HK-2 (cell line): Measurements from ENCODE around the gene TSNAX.
"Not testable (repeated sequence)": the region's sequence is repeated elsewhere in the genome, so short reads cannot be mapped to it uniquely, and the experiment has no call there.

Experiments
- DNase-seq: peaks from one replicate; pipeline ENCODE4 v3.0.0-alpha.2; 2018; ENCODE audit not compliant: unreplicated experiment

The TSNAX gene, protein sequence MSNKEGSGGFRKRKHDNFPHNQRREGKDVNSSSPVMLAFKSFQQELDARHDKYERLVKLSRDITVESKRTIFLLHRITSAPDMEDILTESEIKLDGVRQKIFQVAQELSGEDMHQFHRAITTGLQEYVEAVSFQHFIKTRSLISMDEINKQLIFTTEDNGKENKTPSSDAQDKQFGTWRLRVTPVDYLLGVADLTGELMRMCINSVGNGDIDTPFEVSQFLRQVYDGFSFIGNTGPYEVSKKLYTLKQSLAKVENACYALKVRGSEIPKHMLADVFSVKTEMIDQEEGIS

DNA sequence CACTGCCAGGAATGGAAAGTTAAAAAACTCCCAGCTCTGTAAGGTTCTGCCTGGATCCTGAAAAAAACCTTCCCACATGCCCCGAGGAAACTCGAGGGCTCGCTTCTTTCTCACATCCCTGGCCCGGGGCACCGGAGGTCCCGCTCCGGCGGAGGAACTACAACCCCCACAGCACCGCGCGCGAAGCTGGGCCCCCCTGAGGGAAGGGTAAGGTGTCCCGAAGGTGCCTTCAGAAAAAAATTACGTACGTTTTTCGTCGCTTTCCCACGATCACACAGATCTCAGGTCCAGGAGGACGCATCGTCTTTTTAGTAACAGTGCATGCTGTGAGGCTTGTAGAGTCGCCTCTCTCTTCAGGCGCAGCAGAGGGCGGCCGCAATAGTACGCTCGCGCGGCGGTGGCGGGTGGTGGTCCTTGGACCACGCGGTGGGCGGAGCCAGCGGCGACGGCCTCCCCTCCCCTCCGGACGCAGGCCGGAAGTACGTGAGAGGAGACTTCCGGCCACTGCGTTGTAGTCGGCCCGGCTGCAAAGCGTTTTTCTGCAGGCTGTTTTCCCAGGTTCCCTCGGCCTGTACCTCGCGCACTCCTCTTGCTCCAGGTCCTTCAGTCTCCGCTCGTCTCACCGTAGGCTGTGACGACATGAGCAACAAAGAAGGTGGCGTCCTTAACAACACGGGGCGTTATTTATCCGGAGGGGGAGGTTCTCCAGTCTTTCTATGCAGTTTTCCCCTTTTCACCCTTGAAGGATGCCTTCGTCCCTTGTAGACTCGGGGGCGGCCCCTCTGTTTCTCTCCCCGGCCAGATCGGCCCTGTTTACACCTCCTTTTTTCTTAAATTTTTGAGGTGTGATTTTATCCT lies at the start of gene TSNAX:
Gene TSNAX, plus strand, starts transcription at position 498 of the 858 bp plus-strand sequence. Its CDS starts 142 bp downstream, at position 640.
- peak; percentile 94 for DNase-seq

DNA sequence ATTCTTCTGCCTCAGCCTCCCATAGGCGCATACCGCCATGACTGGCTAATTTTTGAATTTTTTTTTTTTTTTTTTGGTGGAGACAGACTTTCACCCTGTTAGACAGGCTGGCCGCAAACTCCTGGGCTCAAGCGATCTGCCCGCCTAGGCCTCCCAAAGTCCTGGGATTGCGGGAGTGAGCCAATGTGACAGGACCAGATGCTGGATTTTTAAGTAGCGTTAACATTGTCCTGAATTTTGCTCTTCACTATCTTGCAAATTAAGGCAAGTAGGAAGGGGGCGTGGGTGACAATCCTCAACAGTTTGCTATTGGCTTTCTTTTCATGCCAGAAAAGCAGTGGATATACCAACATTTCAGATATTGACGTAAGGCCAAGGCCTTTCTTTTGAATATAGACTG lies 49.7 kb upstream of the TSNAX start:
- DNase-seq = no peak

DNA sequence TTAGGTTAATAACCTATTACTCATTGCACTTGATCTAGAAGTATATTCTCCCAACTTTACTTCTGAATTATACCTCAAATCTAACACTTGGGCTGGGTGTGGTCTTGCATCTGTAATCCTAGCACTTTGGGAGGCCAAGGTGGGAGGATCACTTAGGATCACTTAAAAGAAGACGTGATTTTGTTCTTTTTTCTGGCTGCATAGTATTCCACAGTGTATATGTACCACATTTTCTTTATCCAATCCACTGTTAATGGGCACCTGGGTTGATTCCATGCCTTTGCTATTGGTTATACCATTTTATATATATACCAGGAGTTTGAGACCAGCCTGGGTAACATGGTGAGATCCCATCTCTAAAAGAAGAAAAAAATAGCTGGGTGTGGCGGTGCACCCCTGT lies 48.5 kb upstream of the TSNAX start:
- DNase-seq = no peak

DNA sequence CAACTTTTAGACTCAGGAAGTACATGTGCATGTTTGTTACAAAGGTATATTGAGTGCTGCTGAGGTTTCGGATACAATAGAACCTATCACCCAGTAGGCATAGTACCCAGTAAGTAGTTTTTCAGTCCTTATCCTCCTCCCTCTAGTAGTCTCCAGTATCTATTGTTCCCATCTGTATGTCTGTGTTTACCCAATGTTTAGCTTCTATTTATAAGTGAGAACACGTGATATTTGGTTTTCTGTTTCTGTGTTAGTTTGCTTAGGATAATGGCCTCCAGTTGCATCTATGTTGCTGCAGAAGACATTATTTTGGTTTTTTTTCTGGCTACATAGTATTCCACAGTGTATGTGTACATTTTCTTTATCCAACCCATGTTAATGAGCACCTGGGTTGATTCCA lies 47.2 kb upstream of the TSNAX start:
- DNase-seq = no peak

DNA sequence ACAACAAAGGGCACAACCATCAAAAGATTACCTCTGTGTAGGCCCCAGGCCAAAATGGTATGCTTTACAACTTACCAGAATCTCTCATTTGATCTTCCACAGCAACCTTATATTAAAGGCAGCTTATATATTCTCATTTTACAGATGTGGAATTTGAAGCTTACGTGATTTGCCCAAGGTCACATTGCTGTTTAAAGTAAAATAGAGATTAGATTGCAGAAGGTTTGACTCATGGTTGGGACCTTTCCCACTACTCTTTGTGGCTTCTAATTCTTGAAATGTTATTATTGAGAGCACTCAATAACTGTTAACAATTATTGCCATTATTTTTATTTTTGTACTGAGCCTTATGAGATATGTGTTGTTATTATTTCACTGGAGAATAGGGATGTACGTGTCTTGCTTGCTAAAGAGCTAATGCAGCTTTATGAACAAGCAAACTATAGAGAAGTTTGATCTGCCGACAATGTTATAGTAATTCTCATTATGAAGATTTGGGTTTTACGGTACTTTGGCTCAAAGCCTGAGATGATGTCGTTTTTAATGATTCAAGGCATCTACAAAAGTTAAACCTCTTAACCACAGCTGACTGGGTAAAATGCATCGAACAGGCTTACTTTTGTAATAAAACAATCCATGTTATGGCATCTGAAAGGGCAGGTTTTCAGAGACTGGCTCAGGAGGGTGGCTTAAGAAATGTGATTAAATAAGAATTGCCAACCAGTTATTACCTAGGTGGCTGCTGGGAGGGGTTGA lies 43.3 kb upstream of the TSNAX start:
- DNase-seq = no peak

DNA sequence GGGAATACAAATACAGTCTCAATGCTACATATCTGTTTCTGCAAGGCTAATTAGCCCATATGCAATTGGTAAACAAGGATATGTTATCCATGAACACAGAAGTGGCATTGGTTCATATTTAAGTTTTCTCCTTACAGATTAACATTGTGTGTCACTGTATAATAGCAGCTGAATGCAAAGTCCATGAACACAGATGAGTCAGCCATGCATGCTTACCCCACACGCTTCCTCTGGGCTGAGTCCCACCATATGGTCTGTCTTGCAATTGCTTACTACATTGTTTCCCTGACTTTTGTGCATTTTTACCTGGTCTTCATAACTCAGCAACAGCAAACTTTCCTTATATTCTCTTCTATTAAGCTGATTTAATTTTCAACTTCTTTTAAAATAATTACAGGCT lies 41.5 kb upstream of the TSNAX start:
- DNase-seq = no peak

DNA sequence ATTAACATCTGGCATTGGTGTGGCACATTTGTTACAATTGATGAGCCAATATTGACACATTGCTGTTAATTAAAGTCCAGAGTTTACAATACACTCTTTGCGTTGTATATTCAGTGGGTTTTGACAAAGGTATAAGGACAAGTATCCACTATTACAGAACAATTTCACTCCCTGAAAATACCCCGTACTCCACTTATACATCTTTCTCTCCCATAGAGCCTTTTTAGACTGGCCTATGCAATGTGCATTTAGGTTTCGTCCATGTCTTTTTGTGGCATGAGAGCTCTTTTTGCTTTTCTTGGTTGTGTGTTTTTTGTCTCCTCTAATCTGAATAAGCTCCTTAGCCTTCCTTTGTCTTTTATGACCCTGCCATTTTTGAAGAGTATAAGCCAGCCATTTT lies 40.6 kb upstream of the TSNAX start:
- no peak for DNase-seq

DNA sequence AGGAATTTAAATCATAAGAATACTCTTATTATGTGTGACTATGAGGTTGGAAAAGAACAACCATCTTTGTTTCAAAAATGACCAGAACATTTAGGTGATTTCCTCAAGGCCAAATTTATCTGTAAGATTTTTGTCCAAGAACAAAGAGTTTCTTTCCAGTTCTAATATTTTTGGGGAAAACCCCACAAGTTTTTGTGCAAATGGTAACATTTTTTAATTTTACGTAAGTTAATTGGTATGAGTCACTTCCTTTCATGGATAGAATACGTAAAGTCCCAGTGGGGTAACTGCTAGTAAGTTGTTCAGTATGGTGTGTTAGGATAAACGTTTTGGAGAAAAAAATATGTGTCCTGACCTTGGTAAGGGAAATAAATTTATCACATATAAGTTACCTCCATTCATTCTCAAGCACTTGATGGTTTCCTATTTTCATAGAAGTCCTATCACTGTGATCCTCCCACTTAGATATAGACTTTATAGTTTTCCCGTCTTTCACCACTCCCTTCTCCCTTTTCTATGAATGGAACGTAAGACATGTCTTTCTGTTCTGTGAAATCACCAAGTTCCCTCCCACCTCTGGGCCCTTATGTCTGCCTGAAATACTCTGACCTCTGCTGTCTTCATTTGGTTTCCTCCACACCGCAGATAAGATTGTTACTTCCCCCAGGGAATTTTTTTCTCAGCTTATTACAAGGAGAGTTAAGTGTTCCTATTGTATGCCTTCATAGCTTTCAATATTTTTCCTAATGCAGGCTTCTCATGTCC lies 34.9 kb upstream of the TSNAX start:
- DNase-seq = no peak

DNA sequence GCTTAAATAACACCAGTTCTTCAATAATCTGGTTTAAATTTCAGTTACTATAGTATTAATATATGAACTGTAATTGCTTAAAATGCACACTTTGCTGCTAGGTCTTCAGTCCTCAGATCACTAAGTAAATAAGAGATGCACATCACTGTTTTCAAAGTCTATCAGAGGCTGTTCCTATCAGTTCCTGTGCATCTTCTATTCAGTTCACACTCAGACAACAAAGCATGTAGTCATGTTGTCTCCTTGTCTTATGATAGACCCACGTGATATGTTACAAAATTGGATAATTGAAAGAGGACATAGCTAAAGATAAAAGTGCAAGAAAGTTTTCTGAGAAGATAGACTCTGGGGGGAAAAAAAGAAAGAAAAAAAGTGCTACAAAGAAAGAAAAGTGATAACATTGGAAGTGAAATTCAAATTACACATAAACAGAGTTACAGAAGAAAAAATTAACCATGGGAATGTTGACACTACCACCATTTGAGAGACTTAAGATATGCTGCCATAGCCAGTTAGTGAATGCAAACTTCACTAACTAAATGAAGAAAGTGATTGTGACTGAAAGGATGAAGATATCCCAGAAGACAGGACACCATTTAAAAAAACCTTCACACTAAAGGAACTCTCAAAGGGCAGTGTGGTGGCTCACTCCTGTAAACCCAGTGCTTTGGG lies 33.9 kb upstream of the TSNAX start:
- DNase-seq = no peak

DNA sequence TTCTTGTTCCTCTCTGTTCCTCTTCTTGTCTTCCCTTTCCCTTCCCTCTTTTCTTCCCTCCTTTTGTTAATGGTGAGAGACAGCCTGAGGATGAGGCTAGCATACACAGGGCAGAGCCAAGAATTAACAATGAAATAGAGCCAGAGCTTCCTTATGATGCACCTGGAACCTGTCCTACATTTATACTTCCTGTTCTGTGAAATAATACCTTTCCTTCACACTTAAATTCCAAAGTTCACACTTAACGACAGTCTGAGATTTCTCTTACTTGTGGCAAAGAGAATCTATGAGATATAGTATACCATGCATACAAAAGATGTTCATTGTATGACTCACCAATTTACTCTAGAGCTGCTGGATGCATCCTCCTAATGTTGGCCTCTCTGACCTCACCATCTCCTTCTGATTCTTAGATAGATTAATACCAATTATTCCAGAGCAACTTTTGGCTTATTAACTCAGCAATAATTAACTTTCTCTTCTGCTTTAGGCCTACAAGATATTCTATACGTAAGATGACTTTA lies 30.8 kb upstream of the TSNAX start:
- DNase-seq = no peak

DNA sequence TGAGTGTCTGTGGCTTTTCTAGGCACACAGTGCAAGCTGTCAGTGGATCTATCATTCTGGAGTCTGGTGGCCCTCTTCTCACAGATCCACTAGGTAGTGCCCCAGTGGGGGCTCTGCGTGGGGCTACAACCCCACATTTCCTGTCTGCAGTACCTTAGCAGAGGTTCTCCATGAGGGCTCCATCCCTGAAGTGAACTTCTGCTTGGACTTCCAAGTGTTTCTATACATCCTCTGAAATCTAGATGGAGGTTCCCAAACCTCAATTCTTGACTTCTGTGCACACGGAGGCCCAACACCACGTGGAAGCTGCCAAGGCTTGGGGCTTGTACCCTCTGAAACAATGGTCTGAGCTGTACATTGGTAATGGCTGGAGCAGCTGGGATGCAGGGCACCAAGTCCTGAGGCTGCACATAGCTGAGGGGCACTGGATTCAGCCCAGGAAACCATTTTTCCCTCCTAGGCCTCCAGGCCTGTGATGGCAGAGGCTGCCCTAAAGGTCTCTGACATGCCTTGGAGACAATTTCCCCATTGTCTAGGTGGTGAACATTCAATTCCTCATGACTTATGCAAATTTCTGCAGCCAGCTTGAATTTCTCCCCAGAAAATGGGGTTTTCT lies 29.2 kb upstream of the TSNAX start:
- DNase-seq = no peak

DNA sequence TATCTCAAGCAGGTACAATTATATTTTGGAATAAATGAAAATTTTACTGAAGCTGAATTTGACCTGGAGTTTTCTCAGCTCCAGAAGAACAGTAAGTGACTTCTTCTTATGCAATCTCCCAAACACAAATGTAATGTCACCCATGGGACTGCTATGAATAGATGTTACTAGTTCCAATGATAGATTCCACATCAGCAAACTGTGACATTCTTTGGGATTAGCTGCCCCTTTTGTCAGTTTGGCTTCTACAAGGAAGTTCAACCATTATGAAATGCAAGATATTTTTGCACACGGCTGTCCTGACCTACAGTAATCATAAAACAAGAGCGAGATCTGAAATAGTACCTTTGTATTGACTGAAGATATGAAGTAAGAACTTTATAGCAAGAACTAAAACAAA lies 27.8 kb upstream of the TSNAX start:
- no peak for DNase-seq

DNA sequence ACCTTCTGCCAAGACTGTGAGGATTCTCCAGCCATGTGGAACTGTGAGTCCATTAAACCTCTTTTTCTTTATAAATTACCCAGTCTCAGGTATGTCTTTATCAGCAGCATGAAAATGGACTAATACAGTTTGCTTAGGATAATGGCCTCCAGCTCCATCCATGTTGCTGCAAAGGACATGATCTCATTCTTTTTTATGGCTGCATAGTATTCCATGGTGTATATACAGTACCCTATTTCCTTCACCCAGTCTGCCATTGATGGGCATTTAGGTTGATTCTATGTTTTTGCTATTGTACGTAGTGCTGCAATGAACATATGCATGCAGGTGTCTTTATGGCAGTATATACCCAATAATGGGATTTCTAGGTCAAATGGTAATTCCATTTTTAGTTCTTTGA lies 25.3 kb upstream of the TSNAX start:
- not testable (repeated sequence) for DNase-seq

DNA sequence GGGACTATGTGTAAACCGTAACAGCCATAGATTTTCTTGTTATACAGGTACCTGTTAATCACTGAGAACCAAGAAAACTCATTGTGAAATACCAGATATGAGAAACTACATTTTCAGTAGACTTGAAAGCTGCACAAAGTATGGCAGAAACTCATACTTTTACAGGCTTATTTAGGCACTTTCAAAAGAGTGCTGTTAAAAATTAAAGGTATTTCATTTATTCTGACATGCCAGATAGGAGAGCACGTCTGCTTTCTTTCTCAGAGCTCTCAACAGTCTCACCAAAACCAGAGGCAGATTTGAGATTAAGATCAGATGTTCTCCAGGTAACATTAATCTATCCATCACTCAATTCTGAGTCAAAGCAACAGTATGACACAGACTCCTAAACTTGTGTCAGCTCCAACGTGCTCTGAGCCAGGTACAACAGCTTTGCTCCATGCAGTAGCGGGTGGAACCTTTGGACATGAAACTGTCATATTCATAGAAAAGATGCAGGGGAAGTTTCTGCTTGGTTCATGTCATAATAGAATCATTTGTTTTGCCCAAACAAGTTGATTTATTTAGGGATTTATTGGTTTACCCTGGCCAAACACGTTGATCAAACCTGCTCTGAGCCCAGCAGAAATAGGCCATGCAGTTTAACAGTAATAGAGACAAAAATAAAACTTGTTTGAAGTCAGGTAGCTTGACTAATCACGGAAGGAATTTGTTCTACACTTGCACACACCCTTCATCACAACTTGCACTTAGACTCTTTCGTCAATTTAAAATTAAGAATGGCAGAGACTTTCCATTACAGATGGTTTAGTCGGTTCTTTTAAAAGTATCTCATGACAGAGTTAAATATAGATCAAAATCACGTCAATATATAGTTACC lies 20.8 kb upstream of the TSNAX start:
- no peak for DNase-seq

DNA sequence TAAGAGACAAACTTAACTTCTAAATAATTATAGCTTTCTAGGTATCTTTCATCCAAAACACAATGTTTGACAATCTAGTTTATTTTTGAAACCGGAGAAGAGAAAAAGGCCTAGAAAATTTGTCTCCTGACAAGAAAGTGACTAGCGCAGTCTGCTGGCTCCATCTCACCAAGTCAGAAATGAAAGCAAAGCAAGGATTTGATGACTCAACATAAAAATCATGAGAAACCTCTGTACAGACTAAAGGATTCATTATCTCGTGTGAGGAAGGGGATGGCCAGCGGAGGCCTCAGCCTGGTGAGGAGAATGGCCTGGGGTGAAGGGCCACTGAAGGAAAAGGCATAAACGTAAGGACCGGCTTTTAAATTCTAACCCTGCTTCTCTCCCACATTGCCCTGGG lies 20.0 kb upstream of the TSNAX start:
- no peak for DNase-seq

DNA sequence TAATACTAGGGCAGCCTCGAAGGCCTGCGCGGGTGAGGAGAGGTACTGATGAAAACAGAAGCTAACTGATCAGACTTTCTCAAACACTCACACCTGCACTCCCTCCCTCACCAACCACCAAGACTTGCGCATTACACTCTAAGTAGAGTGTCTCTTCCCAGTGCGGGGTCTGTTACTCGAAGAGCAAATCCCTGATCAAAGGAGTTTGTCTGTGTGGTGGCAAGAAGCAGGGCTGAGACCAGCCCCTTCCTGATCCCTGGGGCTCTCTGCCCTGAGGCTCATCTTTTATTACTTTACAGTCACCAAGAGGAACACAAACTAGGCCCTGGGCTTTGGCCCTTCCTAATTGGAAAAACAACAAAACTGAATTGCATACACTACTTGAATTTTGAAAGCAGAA lies 19.5 kb upstream of the TSNAX start:
- DNase-seq = no peak

DNA sequence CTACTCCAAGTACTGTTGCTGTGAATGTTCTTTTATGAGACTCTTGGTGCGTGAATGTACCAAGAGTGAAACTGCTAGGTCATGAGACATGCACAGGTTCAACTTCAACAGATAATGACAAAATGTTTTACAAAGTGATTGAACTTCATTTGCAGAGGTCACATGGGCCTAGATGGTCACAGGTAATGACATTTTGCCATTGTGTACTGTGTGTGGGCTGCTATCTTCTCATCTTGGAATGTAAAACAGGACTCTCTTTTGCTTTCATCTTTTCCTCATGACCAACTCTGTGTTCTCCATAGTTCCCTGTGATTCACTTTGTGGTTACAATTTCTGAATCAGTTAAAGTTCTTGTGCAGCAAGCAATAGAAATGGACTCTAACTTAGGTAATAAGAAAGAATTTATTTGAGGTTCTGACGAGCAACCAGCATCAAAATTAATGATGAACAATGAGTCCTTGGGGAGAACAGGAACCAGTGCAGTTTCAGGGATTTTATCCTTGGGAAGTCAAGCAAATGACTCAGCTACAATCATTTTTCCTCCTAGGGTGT lies 16.2 kb upstream of the TSNAX start:
- DNase-seq = peak; percentile 24

DNA sequence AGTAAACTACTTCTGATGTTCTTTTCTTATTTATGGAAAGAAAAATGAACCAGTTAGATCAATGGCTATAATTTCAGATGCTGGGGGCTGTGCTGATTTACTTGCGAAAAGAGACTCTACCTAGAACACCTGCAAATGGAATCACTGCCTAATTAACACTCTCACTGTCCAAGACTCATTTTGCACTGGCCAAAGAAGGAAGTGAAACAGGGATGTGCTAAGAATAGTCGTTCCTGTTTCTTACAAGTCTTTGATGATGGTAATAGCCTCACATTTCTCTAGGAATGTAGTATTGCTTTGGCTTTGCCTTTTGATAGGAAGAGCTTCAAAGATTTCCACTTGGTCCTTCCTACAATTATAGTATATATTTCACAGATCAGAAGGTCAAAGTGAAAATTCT lies 12.7 kb upstream of the TSNAX start:
- DNase-seq = no peak

DNA sequence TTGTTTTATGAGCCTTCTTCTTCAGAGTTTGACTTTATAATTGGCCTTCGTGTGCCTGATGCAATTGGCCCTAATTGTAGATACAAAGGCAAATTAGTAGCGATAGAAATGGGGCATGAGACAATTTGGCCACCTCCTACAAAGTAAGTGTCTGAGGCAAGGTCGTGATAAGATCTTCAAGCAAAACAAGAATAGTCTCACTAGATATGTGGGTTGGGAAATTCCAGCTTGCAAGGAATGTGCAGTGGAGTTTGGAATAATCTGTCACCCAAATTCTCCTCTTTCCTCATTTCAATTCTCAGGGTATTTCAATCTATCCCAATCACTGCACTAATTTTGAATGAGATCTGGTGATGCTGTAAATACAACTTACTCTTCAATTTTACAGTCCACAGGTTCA lies 11.4 kb upstream of the TSNAX start:
- DNase-seq = no peak
